Testis (tissue), 2 donors: ENCODE measurements around the gene VSTM1.

Experiments
- CTCF ChIP-seq, 3 experiments: fragments of 450-650 bp in 2 of 3; fragments of 200-600 bp in 1 of 3; sonication (generic) in 1 of 3; IDR thresholded peaks; one replicate each; pipeline ENCODE4 v1.5.1; 2016 to 2019; ENCODE audit warnings: antibody characterized with exemption in 3 of 3, mild to moderate bottlenecking in 2 of 3, moderate library complexity in 1 of 3
- POLR2A ChIP-seq: fragments of 450-650 bp; IDR thresholded peaks from one replicate; pipeline ENCODE4 v1.6.1; 2017; ENCODE audit warnings: antibody characterized with exemption, mild to moderate bottlenecking, moderate library complexity

GRCh38 chr19:54073829-54074228 lies 10.1 kb upstream of the VSTM1 start:
- no peak for TF ChIP-seq POLR2A
- no peak for TF ChIP-seq CTCF (IDR thresholded peaks at IDR 0.05)
